K562 (cell line): ENCODE data around the gene CASKIN2. TPM values are rescaled to one million over a fixed set of nuclear protein-coding genes. Genes with fewer than 3 reads are reported as not detected.
A peak's percentile ranks its signal among the peaks of the same experiment; 100 is the strongest.

Experiments used
- ATAC-seq: fragments of 200-7000 bp; cut with Tn5 transposase; 3 replicates; pipeline ENCODE4 v1.9.1; 2020; ENCODE audit warnings: moderate library complexity
- BruUV-seq: library from RNA; stranded (reverse); fragments of 400-500 nt; replicated peaks from 2 replicates; lab custom pipeline; 2021; lab: Mats Ljungman, UMichigan
- CTCF ChIA-PET: fragments of 300-600 bp; formaldehyde crosslinking; extraction: SDS; loops from one replicate; lab custom pipeline; 2021; ENCODE audit warnings: low intra/inter-chr PET ratio; lab: Yijun Ruan, JAX
- POLR2A ChIA-PET: fragments of 300-600, 350-650 bp; sonication (Branson Sonifier 250); formaldehyde crosslinking; extraction: SDS; loops from one replicate; lab custom pipeline; 2021; ENCODE audit warnings: antibody characterized with exemption, inconsistent platforms; lab: Yijun Ruan, JAX
- DNase-seq, 4 experiments: peaks; one replicate each; pipeline versions ENCODE4 v3.0.0 to v3.0.0-alpha.2; 2011 to 2018; ENCODE audit warnings: low spot score in 3 of 4, mixed read lengths in 3 of 4; ENCODE audit errors: extremely low read depth in 1 of 4
- FAIRE-seq: peaks from 2 replicates; lab custom pipeline; 2011; peaks lifted over from hg19 to GRCh38; lab: Jason Lieb, UNC
- H2AFZ ChIP-seq: 2 replicates; pipeline ENCODE4 v1.6.0; 2011; ENCODE audit warnings: low read depth, low read length, control low read depth, inconsistent platforms
- H3K27ac ChIP-seq: fragments of 200-600 bp; 3 replicates; pipeline ENCODE4 v1.8.0; 2011; ENCODE audit warnings: low read depth, mild to moderate bottlenecking, control low read depth, inconsistent platforms, low read length, moderate library complexity, mixed read lengths; ENCODE audit errors: extremely low read depth
- H3K27me3 ChIP-seq, 2 experiments: fragments of 300-600 bp in 1 of 2; 2 replicates in 1 of 2; 3 replicates in 1 of 2; pipeline versions ENCODE4 v1.6.0 to v1.8.0; 2011; ENCODE audit warnings: inconsistent platforms in 2 of 2, low read length in 2 of 2, mild to moderate bottlenecking in 1 of 2, mixed read lengths in 1 of 2, moderate library complexity in 1 of 2; ENCODE audit not compliant: control insufficient read depth in 2 of 2, insufficient read depth in 2 of 2
- H3K36me3 ChIP-seq: fragments of 300-600 bp; 3 replicates; pipeline ENCODE4 v1.8.0; 2011; ENCODE audit warnings: mild to moderate bottlenecking, low read length, inconsistent platforms; ENCODE audit not compliant: control insufficient read depth, insufficient read depth
- H3K4me1 ChIP-seq, 2 experiments: fragments of 200-600 bp in 1 of 2; replicated peaks in 1 of 2; 2 replicates in 1 of 2; 3 replicates in 1 of 2; pipeline versions ENCODE4 v1.5.1 to v1.8.0; 2011; ENCODE audit warnings: inconsistent platforms in 2 of 2, low read length in 2 of 2, mild to moderate bottlenecking in 1 of 2, mixed read lengths in 1 of 2, moderate library complexity in 1 of 2; ENCODE audit not compliant: control insufficient read depth in 2 of 2, insufficient read depth in 2 of 2
- H3K4me2 ChIP-seq: 2 replicates; pipeline ENCODE4 v1.6.1; 2011; ENCODE audit warnings: low read length, control low read depth, inconsistent platforms, mixed read lengths; ENCODE audit not compliant: insufficient read depth
- H3K4me3 ChIP-seq: fragments of 200-600 bp; sonication (generic), shearing (Covaris generic); 2 replicates; pipeline ENCODE4 v1.5.1; 2016; ENCODE audit warnings: control low read depth, inconsistent platforms
- H3K79me2 ChIP-seq: fragments of 200-600 bp; 3 replicates; pipeline ENCODE4 v1.8.0; 2011; ENCODE audit warnings: low read length, inconsistent platforms; ENCODE audit not compliant: control insufficient read depth, insufficient read depth
- H3K9ac ChIP-seq, 2 experiments: 2 replicates each; pipeline versions ENCODE4 v1.6.0 to v1.6.1; 2011; ENCODE audit warnings: low read depth in 2 of 2, low read length in 2 of 2, control low read depth in 1 of 2, inconsistent platforms in 1 of 2, mild to moderate bottlenecking in 1 of 2, mixed read lengths in 1 of 2; ENCODE audit not compliant: insufficient read depth in 1 of 2
- H3K9me1 ChIP-seq: one replicate; pipeline ENCODE4 v1.6.0; 2011; ENCODE audit warnings: inconsistent platforms, mild to moderate bottlenecking, low read length, moderate library complexity; ENCODE audit not compliant: control insufficient read depth, insufficient read depth
- H3K9me3 ChIP-seq: replicated peaks from 2 replicates; pipeline ENCODE4 v1.5.1; 2011; ENCODE audit warnings: low read depth, low read length, inconsistent platforms; ENCODE audit not compliant: control insufficient read depth, insufficient read depth
- H4K20me1 ChIP-seq: replicated peaks from 2 replicates; pipeline ENCODE4 v1.6.1; 2011; ENCODE audit warnings: low read length, inconsistent platforms, mixed read lengths; ENCODE audit not compliant: control insufficient read depth, insufficient read depth
- ELK1 ChIP-seq: sonication (generic); formaldehyde crosslinking; IDR thresholded peaks from 2 replicates; pipeline ENCODE4 v1.8.1; 2022; ENCODE audit warnings: missing genetic modification reagents
- GATA2 ChIP-seq: sonication (generic); formaldehyde crosslinking; IDR thresholded peaks from 2 replicates; pipeline ENCODE4 v1.4.0; 2020; ENCODE audit warnings: mild to moderate bottlenecking, missing genetic modification reagents
- GATAD2A ChIP-seq: fragments of 450-650 bp; IDR thresholded peaks from 2 replicates; pipeline ENCODE4 v1.6.1; 2017
- HMGXB4 ChIP-seq: sonication (generic); formaldehyde crosslinking; IDR thresholded peaks from 2 replicates; pipeline ENCODE4 v1.8.1; 2023; ENCODE audit warnings: mild to moderate bottlenecking, missing genetic modification reagents
- NCOA6 ChIP-seq: fragments of 450-650 bp; IDR thresholded peaks from 2 replicates; pipeline ENCODE4 v1.6.1; 2017; ENCODE audit warnings: mild to moderate bottlenecking
- NR1H2 ChIP-seq: sonication (generic); formaldehyde crosslinking; IDR thresholded peaks from 2 replicates; pipeline ENCODE4 v1.4.0; 2020; ENCODE audit warnings: mild to moderate bottlenecking, missing genetic modification reagents
- SMARCC2 ChIP-seq: fragments of 450-650 bp; IDR thresholded peaks from 2 replicates; pipeline ENCODE4 v1.6.1; 2017; ENCODE audit warnings: antibody characterized with exemption, moderate library complexity, mild to moderate bottlenecking, low read depth
- SPI1 ChIP-seq: IDR thresholded peaks from 2 replicates; pipeline ENCODE4 v1.6.1; 2011; ENCODE audit warnings: low read depth, low read length, control low read depth, borderline replicate concordance
- ZFP36 ChIP-seq: fragments of 150-350 bp; IDR thresholded peaks from 2 replicates; pipeline ENCODE4 v1.6.1; 2018; ENCODE audit warnings: low read length, low read depth; ENCODE audit not compliant: partially characterized antibody
- ZFX ChIP-seq: sonication (generic); formaldehyde crosslinking; IDR thresholded peaks from 2 replicates; pipeline ENCODE4 v1.8.0; 2022; ENCODE audit warnings: mild to moderate bottlenecking, missing genetic modification reagents, moderate library complexity
- ZNF407 ChIP-seq: fragments of 450-650 bp; IDR thresholded peaks from 2 replicates; pipeline ENCODE4 v1.6.1; 2016; ENCODE audit warnings: low read depth
- WGBS: fragments of 100-300 bp; shearing (Covaris generic); methylation state at CpG from one replicate; pipeline ENCODE4 v1.1.6; 2016; ENCODE audit warnings: low coverage, mixed read lengths; ENCODE audit not compliant: insufficient coverage; ENCODE audit errors: missing lambda C conversion rate; 5-methylcytosine and 5-hydroxymethylcytosine counted together
- in situ Hi-C: fragments of 300-500 bp; cut with MboI; formaldehyde crosslinking; loops from 4 replicates; pipeline ENCODE4 v1.15.0; 2018; ENCODE audit warnings: inconsistent platforms, mixed read lengths
- intact Hi-C: fragments of 100-400 bp; cut with micrococcal nuclease; formaldehyde crosslinking; loops from 2 replicates; pipeline ENCODE4 v1.14.2; 2022
- polyA plus RNA-seq, 8 experiments: library from polyadenylated mRNA; depleted of rRNA in 4 of 8; stranded (reverse) in 5 of 8; unstranded in 3 of 8; fragments of >200 nt; fragmentation: Nextera tagmentation in 2 of 8; fragmentation: Illumina TruSeq in 1 of 8; extraction: Ambion mirVana in 2 of 8; extraction: Trizol in 1 of 8; gene quantifications; 2 replicates each; pipeline versions ENCODE4 v1.2.1 to v1.2.3, GENCODE V29; 2011 to 2014; ENCODE audit warnings: inconsistent platforms in 1 of 8, missing spikeins in 1 of 8
- total RNA-seq, 7 experiments: library from RNA; depleted of rRNA in 6 of 7; stranded (reverse); fragments of >200 nt in 6 of 7; fragmentation: Illumina TruSeq in 2 of 7; extraction: Trizol in 2 of 7; gene quantifications; 2 replicates each; pipeline versions ENCODE4 v1.2.1 to v1.2.3, GENCODE V29; 2011 to 2021; ENCODE audit warnings: low replicate concordance in 1 of 7

The CASKIN2 gene
- total and polyA plus RNA-seq, 9 of the 15 experiments (the other 6 are each of a cell fraction or from before 2014, with no cell fraction given) = 0.01 to 12.2 (median 2.1) TPM

- POLR2A ChIA-PET = interaction anchor here (0.5 to 1.9 kb wide), 5 partner anchors 12 to 249 kb away, joined by 3 to 5 read pairs (median 4); no protein-coding TSS in a partner anchor
- intact Hi-C loops = no loop called here
- TF ChIP-seq GATA2 (peak; percentile 52; the same call in 1 of the 2 replicates), GATAD2A (no peak), SPI1 (peak; percentile 93), ZFP36 (peak; percentile 89), NR1H2 (CRISPR knock-in tag) (no peak), NCOA6 (no peak), HMGXB4 (CRISPR knock-in tag) (no peak), ELK1 (CRISPR knock-in tag) (no peak), ZFX (peak; percentile 29; the same call in 1 of the 2 replicates), ZNF407 (no peak), SMARCC2 (no peak)
Observed at GRCh38 chr17:75553295-75554110, 38.2 kb upstream of the CASKIN2 start.

More at GRCh38 chr17:75553295-75554110, 38.2 kb upstream of the CASKIN2 start:
- Histone ChIP-seq H3K9me3 (no peaks in the 10 kb centered on the region), H3K9me1 (peaks cover 3% of the 10 kb centered on the region), H4K20me1 (no peaks in the 10 kb centered on the region), H3K4me1 (peaks cover 20 to 53% of the 10 kb centered on the region in 2 experiments), H3K79me2 (no peaks in the 10 kb centered on the region), H3K4me2 (no peak overlapping the region), H2AFZ (no peak overlapping the region), H3K4me3 (no peak overlapping the region), H3K9ac (peak overlapping the region in 1 of 2 experiments; percentile 87; a peak in 2 of 4 replicates), H3K36me3 (no peaks in the 10 kb centered on the region), H3K27me3 (no peaks in the 10 kb centered on the region), H3K27ac (no peak overlapping the region)
- DNase-seq (no peak), ATAC-seq (no peak), FAIRE-seq (peak; percentile 26)
- CTCF ChIA-PET = no interaction called here
- 46% methylated on average over 8 of the region's 8 CpGs for WGBS
- no TSS peak for BruUV-seq
- in situ Hi-C loops = no loop called here
